ENCODE results near the gene TMPRSS13.
"Not testable (repeated sequence)": the region's sequence is repeated elsewhere in the genome, so short reads cannot be mapped to it uniquely, and the experiment has no call there.

The TMPRSS13 gene

GRCh38 chr11:117869604-117870003, 59.6 kb downstream of the TMPRSS13 start:
- no peak for DNase-seq

DNA sequence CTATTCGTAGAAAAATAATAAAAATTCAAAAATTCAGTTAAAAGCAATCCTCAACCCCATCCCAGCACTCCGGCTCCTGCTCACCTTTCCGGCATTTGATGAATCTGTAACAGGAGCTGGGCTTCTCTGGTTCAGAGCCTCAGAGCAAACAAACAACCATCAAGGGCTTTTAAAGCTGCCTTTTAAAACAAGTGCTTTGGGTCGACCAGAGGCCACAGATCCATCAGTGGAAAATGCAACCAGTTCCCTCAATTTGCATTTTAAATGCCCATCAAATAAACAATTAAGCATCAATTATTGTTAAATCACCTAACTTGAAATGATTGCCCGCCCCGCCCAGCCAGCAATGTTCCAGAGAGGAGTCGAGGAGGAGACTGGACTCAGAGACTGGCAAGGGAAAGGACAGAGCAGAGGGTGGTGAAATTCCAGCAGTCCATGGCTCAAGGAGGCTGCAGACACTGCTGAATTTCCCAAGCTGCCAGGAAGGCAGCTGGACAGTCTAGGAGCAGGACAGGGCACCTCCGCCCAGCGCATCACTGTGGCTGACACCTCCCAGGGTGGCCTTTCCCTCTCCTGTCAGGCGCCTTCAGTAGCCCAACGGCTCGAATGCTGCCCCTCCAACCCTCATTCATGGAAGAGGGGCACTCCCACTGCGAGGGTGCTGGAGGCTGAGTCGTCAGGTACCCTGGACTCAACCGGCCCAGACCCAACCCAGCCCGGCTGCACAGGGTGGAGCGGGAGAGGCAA, 60.2 kb downstream of the TMPRSS13 start:
- no peak for DNase-seq

GRCh38 chr11:117868088-117868487, 61.1 kb downstream of the TMPRSS13 start:
- no peak for DNase-seq

DNA sequence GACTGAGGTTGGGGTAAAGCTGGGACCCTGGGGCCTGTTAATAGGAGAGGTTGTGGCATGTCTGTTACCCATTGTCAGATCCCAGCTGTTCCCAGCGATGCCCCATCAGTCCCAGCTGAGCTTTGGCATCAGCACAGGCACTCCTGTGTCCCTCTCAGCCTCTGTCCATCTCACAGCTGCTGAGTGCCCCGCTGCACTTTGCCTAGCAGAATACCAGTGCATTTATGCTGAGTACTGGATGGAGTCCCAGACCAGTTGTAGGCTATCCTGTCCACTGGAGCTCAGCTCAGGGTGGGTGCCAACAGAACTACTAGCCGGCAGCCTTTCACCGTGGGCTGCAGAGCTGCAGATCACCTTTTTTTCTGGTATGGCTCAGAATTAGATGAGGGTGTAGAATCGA, 62.7 kb downstream of the TMPRSS13 start:
- no peak for DNase-seq

- DNase-seq: not testable (repeated sequence)
Observed at GRCh38 chr11:117865546-117865945, 63.7 kb downstream of the TMPRSS13 start.

- no peak for DNase-seq
Observed at GRCh38 chr11:117863383-117863782, 65.8 kb downstream of the TMPRSS13 start.

GRCh38 chr11:117862753-117863152, 66.4 kb downstream of the TMPRSS13 start:
- DNase-seq: no peak

- DNase-seq: no peak
Observed at GRCh38 chr11:117862019-117862725, 67.0 kb downstream of the TMPRSS13 start.

GRCh38 chr11:117861151-117862018, 67.8 kb downstream of the TMPRSS13 start:
- DNase-seq: no peak

GRCh38 chr11:117860139-117860538, 69.1 kb downstream of the TMPRSS13 start:
- no peak for DNase-seq

- DNase-seq: no peak
Observed at GRCh38 chr11:117859488-117860112, 69.6 kb downstream of the TMPRSS13 start.

DNA sequence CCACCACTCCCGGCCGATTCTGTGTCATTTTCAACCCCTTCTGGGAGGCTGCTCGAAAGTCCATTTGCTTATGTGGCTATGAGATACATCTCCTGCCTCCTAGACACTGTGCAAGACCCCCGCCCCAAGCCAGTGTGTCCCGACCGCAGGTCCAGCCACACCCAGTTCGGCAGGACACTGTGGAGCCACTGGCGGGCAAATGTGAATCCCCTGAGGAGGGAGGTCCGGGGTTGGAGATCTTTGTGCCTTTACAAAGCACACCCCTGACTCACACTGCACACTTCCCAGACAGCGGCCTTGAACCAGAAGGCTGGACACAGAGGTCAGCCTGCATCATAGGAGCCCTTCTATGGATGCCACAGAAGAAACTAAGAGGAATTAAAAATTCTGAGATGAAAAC, 70.1 kb downstream of the TMPRSS13 start:
- no peak for DNase-seq

DNA sequence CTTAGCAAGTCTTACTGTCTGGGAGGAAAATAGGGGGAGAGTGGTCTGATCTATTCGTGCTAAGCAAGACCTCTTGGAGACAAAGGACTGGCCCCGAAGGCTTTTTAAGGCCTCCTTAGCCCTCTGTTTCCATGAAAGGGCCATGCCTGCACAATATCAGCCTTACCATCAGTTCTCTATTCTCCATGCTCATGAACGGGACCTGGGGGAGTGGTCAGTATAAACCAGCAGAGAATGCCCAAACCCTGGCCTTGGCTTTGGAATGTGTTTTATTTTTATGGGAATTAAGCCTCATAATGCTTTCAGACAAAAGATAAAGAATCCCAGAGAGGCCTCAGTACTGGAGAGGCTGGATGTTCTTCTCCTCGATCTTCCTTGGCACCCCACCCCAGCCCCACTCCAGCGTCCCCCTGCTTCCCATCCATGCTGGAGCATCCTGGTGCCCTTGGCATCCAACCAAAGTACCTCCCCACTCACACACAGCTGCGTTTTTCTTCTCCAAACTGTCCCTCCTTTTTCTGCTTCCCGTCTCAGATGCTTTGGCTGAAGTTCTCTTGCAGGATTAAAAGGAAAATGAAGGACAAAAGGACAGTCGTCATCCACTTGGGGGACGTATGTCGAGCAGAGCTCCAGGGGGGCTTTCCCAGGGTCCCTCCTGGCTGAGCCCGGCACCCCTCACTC, 71.3 kb downstream of the TMPRSS13 start:
- no peak for DNase-seq

GRCh38 chr11:117855912-117856651, 73.1 kb downstream of the TMPRSS13 start:
- DNase-seq: no peak

DNA sequence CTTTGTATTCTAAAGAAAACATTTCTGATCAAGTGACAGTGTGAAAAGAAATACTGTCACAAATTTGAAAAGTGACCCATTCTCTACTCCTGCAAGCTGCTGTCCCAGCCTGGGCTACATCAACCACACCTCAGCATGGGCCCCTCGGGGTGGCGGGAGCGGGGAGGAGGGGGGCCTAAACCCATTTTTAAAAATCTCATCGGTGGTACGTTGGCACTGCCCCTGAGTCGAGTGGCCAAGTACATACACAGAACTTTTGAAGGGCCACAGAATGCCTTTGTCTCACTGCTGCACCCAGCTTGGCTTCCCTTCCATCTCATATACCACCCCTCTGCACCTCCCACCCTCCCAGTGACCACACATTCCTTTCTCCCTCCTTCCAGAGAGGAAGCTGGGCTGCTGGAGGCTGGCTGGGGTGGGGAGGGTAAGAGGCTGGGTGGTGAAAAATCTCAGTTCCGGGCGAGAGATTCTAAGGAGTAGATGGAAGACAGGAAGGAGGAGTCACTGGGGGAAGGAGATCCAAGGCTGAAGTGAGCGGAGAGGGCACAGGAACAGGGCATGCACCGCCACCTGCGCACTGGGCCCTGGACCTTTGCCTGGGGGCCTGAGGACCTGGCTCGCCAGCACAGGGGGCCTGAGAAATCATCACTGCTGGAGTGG, 73.9 kb downstream of the TMPRSS13 start:
- DNase-seq: no peak

GRCh38 chr11:117852309-117852708, 76.9 kb downstream of the TMPRSS13 start:
- no peak for DNase-seq

DNA sequence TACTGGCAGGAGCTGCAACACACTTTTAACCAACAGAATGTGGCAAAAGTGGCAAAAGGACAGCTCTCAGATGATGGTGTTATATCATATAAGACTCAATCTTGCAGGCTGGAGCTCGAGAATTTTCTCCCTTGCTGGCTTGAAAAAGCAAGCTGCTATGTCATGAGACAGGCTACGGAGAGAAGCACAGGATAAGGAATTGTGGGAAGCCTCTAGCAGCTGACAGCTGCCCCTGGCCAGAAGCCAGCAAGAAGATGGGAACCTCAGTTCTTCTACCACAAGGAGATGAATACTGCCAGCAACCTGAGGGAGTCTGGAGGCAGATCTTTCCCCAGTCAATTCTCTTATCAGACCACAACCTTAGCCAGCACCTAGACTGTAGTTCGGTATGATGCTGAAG, 77.3 kb downstream of the TMPRSS13 start:
- DNase-seq: no peak

- no peak for DNase-seq
Observed at GRCh38 chr11:117851106-117851505, 78.1 kb downstream of the TMPRSS13 start.

All from AML-193 (cell line).